Fibroblast of gingiva (primary cell): ENCODE results near the gene NINJ1.
"Not testable (repeated sequence)": the region's sequence is repeated elsewhere in the genome, so short reads cannot be mapped to it uniquely, and the experiment has no call there.

ENCODE experiments used
- DNase-seq: peaks from one replicate; pipeline ENCODE4 v3.0.0-alpha.2; 2011; ENCODE audit warnings: low read depth

NINJ1 gene

DNA sequence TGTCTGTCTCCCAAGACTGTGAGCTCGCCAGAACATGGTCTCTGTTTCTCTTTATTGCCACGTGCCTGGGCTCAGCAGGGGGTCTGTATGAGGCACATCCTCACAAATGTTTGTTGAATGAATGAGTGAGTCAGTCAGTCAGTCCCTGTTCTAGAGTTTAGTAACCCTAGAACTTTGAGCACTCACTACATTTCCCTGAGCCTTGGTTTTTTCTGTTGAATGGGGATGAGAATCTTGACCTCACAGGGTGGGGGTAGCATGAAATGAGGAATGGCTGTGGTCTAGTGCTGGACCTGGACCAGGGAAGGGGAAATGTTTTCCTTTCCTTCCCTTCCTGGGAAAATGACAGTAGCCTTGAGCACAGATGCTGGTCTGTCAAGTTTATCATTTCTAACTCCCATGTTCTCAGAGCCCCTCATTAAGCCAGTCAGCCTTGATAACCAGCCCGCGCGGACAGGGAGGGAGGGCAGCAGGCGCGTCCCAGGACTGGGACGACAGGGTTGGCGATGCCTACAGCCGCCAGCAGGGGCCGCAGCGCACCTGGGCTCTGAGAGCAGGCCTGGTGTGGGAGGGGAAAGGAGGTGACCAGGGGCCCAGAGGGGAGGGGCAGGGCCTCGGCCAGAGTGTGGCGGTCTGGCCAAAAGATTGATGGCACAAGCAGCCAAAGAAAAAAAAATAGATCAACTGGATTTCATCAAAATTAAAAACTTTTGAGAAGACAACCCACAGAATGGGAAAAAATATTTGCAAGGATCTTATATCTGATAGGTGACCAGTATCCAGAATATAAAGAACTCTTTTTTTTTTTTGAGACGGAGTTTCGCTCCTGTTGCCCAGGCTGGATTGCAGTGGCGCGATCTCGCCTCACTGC, 25.8 kb upstream of the NINJ1 start:
- DNase-seq = peak; percentile 62

DNA sequence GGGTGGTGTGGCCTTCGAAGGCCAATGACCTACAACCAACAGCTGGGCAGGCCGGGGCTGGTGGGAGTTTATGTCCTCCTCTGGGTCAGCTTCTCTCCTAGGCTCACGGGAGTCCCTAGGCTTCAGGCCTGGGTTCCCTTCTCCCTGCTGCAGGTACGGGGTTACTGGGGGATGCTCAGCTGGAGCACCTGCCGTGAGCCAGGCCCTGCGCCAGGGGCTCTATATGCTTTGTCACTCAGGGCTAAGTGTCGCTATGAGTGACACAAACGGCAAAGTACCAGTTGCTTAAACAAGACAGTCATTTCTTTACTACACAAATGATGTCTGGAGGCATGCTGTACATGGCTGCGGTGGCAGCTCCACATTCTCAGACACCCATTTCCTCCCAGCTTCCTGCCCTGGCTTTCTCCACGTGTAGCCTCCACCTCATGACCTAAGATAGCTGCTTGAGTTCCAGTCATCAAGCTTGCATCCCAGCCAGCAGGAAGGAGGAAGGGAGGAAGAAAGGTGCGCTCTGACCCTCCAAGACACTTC, 22.5 kb upstream of the NINJ1 start:
- no peak for DNase-seq

DNA sequence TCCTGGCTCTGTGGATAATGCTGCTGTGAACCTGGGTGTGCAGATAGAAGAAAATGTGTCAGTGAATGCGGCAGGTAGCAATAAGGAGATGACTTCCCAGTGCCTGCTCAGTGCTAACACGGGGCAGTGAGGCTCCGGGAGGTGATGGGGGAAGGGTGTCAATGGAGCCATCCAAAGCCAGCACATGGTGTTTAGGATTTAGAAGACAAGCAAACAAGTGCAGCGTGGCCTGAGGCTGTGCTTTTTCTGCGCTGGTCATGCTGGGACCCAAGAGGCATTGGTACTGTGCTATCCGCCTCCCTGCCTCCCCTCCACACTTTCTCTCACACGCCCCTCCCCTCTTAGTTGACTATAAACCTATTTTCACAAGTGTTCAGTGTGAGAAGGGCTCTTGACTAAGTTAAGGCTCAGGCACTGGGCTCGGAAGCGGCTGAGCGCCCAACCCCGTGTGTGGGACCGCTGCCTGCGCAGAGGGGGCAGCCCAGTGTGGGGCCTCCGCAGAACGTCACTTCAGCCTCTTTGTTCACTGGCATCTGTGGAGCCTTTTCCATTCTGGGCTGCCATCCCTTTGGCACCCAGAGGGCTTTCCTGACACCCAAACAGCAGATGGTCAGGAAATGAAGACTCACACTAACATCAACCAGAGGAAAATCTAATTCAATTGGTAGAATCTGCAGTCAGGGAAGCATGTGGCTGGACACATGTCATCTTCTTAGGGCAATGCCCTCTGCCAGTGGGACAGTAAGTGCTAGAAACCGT, 21.8 kb upstream of the NINJ1 start:
- no peak for DNase-seq

DNA sequence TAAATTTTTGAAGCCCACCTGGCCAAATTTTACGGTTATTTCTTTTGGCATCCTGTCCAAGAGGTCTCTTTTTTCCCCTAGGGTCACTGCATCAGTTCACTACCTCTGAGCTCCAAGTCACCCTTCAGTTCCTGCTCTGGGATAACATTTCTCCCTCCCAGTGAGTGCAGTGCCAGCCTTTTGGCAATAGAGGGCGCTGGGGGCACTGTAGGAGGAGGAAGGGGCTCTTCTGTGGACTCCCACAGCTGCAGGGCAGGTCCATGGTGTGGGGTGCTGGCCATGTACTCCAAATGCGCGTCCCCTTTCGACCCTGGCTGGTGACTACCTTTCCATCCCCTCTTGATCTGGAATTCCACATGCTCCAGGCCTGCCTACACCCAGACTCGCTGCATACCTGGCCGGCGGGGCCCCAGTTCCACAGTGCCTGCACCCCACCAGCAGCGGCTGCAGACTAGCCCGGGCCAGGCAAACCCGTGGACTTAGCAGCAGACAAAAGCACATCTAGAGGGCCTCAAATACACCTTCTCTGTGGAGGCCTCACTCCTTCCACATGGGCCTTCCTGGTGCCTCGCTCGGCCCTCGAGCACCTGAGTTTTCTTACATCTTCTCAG, 20.3 kb upstream of the NINJ1 start:
- DNase-seq = no peak

DNA sequence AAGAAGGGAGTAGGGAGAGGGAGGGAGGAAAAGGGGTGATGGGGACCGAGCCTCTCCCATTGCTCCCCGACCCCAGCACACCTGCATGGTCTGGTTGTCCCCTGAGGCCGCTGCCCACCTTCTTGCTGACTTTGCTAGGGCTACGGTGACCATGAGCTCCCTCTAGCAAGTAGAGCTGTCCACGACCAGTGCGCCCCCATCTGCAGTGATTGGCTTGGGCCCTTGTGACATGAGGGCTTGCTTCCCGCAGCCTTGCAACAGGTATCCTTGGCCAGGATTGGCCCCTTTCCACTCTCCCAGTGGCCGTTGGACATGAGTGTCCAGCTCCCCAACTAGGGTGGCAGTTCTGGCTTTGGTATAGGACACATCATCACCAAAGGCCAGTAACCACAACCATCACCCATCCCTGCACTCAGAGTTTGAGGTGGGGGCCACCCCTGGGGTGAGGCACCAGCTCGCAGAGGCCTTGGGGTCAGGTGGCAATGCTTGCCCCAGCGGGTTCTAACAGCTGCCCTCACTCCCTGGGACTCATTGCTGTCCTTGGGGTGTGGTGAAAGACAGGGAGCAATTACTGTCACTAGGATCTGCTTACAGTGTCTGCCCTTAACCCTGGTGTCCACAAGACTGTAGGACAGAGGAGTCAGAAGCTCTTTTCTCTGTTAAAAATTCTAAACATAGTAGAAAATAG, 17.2 kb upstream of the NINJ1 start:
- DNase-seq = no peak

DNA sequence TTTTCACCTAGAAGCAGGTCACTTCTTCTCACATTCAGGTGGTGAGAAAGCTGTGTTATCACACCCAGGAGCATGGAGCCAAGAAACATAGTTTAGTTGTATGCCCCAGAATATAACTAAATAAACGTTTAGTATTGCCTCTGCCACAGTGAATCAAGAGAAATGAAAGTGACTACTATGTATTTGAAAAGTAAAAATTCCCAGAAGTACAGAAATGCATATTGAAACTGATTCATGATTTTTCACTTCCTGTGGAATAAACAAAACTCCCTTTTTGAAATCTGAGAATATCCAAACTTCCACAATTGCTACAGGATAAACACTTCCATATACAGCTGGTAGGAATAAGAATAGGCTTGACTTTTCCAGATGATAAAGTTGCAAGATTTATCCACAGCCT, 15.3 kb upstream of the NINJ1 start:
- peak; percentile 64 for DNase-seq

DNA sequence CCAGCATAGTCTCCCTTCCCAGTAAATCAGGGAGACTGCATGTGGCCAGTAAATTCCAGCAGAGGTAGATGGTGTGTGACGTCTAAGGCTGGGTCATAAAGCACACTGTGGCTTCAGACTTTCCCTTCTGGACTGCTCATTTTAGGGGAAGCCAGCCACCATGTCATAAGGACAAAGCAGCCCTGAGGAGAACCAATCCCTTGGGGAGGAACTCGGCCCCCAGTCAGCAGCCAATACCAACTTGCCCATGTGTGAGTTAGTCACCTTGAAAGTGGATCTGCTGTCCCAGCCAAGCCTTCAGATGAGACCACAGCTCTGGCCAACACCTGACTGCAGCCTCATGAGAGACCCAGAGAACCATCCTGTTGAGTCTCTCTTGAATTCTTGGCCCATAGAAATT, 14.7 kb upstream of the NINJ1 start:
- no peak for DNase-seq

DNA sequence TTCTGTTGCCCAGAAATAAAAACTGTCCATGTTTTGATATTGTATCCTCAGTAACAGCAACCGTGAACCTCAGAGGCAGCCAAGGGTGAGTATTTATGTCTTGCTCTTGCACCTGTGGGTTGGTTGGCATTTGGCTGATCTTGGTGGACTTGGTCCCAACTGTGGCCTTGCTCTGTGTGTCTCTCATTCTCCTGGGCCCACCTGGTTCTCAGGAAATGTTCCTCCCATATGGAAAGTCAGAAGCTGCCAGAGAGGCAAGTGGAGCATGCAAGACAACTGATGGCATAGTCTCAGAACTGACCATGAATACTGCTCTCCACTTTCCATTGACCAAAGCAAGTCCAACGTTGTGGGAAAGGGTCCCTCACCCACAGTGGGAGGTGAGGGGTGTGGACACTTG, 13.6 kb upstream of the NINJ1 start:
- DNase-seq = no peak

DNA sequence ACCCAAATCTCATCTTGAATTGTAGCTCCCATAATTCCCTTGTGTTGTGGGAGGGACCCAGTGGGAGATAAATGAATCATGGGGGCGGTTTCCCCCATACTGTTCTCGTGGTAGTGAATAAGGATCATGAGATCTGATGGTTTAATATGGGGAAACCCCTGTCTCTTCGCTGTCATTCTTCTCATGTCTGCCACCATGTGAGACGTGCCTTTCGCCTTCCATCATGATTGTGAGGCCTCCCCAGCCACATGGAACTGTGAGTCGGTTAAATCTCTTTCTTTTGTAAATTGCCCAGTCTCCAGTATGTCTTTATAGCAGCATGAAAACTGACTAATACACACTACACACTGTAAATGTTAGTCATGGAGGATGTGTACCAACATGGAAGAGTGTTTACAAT, 12.6 kb upstream of the NINJ1 start:
- DNase-seq = not testable (repeated sequence)

DNA sequence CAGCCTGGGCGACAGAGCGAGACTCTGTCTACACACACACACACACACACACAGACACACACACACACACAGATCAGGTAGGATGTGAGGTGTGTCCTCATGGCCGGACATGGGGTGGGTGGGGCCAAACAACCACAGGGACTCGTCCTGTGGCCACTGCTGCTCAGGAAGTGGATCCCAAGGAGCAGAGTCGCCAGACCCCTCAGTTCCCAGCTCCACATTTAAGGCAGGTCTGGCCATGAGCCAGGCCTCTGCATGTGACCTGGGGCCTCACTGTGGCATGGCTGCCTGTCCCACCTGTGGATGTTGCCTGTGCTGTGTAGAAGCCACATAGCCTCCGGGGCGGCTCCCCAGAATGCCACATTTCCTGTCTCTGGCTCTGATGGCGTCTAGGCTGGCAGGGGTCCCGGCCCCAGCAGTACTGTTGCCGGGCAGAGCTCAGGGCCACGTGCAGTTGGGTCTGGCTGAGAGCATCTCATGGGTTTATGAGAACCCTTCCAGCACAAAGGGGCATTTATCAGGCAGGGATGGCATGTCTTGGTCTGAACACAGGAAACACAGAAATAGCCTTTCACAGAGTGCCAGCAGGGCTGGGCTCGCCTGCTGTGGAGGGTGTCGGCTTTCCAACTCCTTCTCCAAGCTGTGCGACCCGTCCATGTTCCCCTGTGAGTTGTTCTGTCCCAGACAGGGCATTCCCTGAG, 9.9 kb upstream of the NINJ1 start:
- DNase-seq = peak; percentile 27

DNA sequence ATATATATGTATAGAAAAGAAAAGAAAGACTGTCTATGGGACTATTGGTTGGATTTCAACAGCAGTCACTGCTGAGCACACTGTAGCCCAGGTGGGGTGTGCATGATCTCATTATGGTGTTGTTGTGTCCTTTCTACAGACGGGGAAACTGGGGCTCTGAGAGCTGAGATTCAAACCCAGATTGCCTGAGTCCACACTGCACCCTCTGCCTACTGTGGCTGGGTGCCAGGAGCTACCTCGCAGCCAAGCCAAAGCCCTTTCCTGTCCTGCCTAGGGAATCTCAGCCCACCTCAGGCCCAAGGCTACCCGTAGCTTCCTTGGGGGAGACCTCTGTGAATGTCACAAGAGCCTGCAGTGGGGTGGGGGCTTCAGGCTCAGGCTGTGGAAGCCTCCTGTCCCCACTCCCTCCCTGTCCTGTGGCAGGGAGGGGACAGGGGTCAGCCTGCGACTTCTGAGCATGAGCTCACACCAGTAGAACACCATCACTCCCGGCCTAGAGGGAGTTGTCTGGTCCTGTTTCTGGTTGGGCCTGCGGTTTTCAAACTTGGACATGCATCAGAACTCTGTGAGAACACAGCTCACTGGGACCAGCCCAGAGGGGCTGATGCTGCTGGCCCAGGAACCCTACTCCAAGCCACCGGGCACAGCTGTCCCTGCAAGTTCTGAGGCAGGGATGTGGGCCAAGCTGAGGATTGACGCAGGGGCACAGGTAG, 7.9 kb upstream of the NINJ1 start:
- DNase-seq = no peak

DNA sequence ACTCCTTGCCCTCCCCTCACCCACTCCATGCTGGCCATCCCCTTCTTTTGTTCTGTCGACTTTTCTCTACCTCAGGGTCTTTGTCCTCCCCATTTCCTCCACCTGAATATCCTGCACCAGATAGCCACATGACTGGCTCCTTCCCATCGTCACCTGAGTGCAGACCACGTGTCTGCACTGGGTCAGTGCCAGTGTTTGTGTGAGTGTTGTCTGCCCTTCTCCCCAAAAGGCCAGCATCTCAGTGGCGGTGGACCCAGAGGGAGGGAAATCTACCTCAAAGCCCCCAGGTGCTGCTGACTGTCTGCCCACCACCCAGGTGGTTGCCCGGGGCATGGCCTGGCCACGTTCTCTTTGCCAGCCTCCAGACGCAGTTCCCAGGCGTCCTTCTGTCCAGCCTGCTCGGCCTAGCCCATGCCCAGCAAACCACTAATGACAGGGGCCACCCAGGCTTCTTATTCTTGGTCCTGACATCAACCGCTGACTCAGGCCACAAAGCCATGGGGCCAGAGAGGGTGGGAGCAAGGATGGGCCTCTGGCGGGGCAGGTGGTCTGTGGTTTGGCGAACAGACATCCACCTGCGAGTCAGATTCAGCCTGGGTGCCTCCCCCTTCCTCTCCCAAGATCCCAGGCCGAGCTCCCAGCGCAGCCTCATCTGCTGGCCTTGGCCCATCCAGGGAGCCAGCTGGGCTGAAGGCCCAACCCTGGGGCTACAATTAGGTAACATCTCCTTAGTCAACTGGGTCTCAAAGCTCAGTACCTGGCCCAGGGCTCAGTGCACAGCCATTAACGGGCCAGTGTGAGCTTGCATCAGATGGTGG, 5.5 kb upstream of the NINJ1 start:
- no peak for DNase-seq

DNA sequence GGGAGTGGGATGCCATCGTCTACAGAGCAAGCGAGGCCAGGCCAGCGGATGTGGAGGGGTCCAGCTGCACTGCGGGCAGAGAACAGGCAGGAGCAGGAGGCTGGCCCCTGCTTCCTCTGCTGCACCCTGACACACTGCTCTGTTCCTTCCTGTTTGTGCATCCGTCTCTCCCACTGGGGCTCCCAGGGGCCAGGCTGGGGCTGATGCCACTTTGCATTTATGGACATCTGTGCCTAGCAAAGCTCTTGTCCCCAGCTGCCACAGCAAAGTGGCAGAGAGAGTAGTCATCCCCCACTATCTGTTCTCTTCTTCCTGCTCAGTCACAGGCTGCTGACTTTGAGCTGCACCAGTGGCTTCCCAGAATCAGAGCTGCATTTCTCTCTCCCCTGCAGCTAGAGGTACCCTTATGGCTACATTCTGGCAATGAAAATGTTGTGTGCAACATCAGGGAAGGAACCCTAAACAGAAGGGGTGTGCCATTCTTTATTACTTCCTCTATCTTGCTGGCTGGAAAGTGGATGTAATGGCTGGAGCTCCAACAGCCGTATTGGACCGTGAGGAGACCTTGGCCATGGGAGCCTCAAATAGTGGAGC, 4.2 kb upstream of the NINJ1 start:
- no peak for DNase-seq

DNA sequence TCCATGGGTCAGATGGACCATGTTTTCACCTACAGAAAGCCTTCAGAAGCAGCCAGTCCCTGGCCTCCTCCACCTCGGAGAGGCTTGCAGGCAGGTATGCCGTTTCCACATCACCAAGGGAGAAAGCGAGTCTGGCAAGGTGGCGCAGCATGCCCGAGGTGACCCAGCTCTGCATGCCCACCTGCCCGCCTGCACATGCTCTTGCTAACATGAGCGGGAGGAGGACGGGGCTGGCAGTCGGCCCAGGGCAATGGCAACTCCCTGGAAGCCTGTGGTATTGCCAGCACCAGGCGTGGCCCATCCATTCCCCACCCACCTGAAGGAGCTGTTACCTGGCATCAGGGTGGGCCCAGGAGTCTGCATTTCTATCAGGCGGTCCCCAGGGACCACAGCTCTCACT, 3.3 kb upstream of the NINJ1 start:
- no peak for DNase-seq

DNA sequence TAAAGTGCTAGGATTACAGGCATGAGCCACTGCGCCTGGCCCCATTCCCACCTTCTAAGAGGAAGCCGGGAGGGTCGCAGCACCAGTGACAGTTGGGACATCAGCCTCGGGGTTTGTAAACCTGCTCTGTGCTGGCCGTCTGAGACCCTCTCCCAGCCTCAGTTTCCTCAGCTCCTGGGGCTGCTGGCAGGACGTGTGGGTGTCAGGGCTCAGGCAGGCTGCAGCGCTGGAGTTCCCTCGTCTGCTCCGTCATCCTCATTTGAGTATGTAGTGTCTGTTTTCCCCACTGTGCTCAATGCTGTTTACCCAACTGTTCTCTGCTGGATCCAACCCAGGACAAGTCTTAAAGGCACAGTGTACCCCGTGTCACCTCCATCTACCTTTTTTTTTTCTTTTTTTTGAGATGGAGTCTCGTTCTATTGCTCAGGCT, 2.0 kb upstream of the NINJ1 start:
- peak; percentile 54 for DNase-seq

DNA sequence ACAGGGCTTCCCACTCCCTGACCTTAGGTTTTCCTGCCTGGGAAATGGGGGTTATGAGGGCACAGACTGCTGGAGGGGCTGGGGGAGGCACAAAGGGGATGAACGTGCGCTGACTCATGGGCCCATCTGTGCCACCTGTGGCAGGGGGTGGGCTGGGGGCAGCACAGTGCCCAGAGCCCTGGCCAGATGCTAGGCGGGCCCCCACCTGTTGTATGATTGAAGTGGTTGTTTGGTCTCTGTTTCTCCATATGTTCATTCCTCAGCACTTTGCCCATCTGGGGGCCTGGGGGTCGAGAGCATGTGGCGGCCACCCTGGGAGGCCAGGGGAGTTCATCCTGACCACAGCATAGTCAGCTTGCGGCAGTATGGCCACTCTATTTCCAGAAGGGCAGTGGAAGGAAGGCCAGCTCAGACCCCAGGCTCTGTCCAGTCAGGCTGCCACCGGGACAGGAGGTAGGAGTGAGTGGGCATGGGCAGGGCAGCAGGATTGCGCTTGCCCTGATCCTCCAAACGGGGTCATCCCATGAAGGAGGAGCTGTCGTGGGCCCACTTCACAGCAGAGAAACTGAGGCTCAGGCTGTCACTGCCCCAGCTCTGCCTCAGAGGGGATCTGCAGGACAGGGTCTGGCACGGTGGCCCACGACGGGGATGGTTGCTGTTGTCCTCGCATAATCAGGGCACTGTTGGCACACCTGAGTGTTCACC, 841 bp upstream of the NINJ1 start:
- DNase-seq = no peak

DNA sequence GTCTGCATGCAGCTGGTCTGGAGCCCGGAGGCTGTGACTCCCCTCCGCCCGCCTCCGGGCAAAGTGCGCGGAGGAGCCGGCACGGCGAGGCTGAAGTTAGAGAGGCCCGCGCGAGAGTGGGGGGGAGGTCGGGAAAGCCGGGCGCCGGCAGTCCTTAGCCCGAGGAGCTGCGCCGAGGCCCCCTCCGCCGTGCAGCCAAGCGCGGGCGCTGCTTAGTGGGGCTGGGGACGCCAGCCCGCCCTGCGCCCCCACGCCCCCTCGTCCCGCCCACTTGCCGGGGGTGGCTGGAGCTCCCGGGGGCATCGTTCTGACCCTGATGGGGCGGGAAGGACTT, 403 bp downstream of the NINJ1 start:
- DNase-seq = peak; percentile 72

DNA sequence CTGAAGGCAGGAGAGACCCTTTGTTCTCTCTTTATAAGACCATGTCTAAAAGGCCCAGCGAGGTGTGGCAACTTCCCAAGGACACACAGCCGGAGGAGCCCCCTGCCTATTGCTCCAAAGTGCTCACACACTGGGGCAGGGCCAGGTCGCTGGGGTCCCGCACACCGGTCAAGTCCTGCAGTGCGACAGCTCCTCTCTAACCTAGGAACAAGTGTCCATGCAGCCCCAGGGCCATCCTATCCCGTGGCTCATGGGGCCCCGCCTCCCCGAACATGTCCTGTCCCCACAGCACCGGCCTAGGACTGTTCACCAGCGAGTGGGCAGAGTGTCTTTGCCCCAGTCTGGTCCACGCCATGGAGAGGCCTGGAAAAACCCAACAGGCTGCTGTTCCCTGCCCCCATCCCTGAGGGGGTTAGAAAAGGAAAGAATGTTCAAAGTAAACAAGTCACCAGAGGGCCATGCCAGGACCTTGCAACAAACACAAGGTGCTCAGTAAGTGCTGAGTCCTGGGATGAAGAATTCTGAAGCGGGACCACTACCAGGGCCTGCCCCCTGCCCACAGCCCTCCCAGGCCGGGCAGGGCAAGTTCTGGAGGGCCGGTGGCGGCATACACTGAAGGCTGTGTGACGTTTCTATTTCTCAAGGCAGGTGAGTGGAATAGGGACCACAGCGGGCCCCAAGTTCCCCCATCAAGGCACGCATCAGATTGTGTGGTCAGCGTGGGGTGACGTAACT, 938 bp downstream of the NINJ1 start:
- DNase-seq = peak; percentile 45
